ENCODE results near the gene PREP.
"Not testable (repeated sequence)": the region's sequence is repeated elsewhere in the genome, so short reads cannot be mapped to it uniquely, and the experiment has no call there.

Gene PREP

GRCh38 chr6:105433723-105434122 lies 30.8 kb upstream of the PREP start:
- TF ChIP-seq, protein P1, sequence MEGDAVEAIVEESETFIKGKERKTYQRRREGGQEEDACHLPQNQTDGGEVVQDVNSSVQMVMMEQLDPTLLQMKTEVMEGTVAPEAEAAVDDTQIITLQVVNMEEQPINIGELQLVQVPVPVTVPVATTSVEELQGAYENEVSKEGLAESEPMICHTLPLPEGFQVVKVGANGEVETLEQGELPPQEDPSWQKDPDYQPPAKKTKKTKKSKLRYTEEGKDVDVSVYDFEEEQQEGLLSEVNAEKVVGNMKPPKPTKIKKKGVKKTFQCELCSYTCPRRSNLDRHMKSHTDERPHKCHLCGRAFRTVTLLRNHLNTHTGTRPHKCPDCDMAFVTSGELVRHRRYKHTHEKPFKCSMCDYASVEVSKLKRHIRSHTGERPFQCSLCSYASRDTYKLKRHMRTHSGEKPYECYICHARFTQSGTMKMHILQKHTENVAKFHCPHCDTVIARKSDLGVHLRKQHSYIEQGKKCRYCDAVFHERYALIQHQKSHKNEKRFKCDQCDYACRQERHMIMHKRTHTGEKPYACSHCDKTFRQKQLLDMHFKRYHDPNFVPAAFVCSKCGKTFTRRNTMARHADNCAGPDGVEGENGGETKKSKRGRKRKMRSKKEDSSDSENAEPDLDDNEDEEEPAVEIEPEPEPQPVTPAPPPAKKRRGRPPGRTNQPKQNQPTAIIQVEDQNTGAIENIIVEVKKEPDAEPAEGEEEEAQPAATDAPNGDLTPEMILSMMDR (IDR thresholded peaks at IDR 0.05; ENCODE audit: extremely low read depth, missing control alignments), result no peak
- no peak for DNase-seq (ENCODE audit: low spot score)

DNA sequence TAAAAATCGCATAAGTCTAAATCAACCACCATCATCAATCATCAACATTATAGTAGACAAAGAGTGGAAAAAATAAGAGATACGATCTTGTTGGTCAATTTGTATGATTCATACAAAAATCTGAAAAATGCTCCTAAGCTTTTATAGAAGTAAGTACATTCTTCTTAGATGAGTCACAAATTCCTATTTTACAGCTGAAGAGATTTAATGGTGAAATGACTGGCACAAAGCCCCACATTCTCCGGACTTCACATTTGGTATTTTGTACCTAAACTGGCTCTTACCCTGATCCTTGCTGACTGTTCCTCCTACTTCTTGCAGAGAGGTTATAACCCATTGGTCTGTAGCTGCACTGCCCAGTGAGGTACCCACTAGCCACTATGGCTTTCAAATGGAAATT lies 29.9 kb upstream of the PREP start:
- DNase-seq (ENCODE audit: low spot score), result no peak
- TF ChIP-seq, protein P1 (IDR thresholded peaks at IDR 0.05; ENCODE audit: extremely low read depth, missing control alignments), result no peak

DNA sequence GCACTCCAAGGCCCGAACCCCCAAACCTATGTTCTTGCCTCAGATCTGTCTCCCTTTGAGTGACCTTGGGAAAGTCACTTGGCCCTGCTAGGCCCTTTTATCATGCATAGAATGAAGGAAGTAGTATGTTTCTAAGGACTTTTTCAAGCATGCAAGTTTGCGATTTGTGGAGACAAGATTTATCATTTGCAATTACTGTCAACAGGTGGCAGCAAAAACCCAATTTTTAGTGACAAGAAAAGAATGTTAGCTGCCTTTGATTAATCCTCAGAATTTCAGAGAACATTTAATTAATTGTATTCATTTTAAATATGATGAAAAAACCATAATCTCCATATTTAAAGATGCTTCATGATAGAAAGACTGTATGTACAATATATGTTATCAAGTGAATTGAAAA lies 28.3 kb upstream of the PREP start:
- peak; percentile 49 for DNase-seq (ENCODE audit: low spot score)

DNA sequence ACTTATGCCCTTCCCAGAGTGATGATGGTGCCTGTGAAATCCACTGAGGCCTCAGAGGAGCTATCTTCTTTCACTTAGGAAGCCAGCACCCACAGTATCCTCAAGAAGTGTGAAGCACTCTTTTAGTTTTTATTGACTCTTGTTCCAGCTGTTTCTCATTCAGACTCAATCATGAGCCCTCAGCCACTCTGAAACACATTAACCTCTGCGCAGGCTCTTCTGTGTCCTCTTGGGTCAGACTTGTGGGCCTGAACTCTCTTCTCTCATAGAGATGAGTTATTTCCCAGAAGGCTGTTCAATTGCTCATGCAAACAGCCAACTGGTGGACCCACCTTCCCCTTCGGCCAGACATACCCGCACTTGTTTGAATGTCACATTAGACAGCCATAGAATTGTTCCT lies 27.8 kb upstream of the PREP start:
- DNase-seq (ENCODE audit: low spot score), result no peak
- TF ChIP-seq, protein P1 (IDR thresholded peaks at IDR 0.05; ENCODE audit: extremely low read depth, missing control alignments), result no peak

More for the DNA sequence above, 28.3 kb upstream of the PREP start:
- TF ChIP-seq, protein P1 (IDR thresholded peaks at IDR 0.05; ENCODE audit: extremely low read depth, missing control alignments), result peak; percentile 44

GRCh38 chr6:105429676-105430075 lies 26.8 kb upstream of the PREP start:
- DNase-seq (ENCODE audit: low spot score), result no peak
- TF ChIP-seq, protein P1 (IDR thresholded peaks at IDR 0.05; ENCODE audit: extremely low read depth, missing control alignments), result no peak

- TF ChIP-seq, protein P1 (IDR thresholded peaks at IDR 0.05; ENCODE audit: extremely low read depth, missing control alignments), result no peak
- no peak for DNase-seq (ENCODE audit: low spot score)
These were observed 25.6 kb upstream of the PREP start for GRCh38 chr6:105428342-105428957.

DNA sequence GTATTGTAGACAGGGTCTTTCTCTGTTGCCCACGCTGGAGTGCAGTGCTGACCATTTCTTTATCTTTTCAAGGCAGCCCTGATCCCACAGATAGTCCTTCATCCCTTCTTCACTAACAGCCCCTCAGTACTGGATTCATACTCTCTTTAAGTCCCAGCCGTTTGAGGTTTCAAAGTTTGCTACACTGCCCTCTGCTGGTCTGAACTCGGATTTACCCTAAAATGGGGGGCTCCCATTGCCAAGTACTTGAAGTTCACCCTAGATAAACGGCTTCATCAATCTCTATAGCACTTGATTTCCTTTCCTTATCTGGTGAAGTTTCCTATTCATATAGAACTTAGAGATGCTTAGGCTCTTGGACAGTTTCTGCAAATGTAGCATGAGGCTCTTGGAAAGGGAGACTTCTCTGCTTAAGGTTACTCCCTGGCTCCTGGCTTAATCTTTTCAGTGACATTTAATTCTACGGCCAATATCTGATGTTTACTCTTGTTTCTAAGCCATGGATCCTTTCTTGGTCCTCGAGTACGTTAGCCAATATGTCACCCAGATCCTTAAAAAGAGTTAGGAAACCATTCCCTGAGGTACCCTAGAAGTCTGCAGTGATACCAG lies 21.4 kb upstream of the PREP start:
- DNase-seq (ENCODE audit: low spot score), result peak; percentile 65
- TF ChIP-seq, protein P1 (IDR thresholded peaks at IDR 0.05; ENCODE audit: extremely low read depth, missing control alignments), result peak; percentile 60

DNA sequence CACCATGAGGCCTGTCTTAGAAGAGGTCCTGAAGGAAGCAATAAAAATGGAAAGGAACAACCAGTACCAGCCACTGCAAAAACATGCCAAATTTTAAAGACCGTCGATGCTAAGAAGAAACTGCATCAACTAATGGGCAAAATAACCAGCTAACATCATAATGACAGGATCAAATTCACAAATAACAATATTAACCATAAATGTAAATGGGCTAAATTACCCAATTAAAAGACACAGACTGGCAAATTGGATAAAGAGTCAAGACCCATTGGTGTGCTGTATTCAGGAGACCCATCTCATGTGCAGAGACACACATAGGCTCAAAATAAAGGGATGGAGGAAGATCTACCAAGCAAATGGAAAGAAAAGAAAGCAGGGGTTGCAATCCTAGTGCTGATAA lies 14.1 kb upstream of the PREP start:
- DNase-seq (ENCODE audit: low spot score), result not testable (repeated sequence)

All from GM20000 (cell line).